GM18861 (cell line): ENCODE results near the gene TRPC4AP.

ENCODE experiments used
- ATAC-seq: cut with Tn5 transposase; IDR thresholded peaks from one replicate; pipeline ENCODE4 v1.9.1; 2021; ENCODE audit not compliant: unreplicated experiment

Gene TRPC4AP

DNA sequence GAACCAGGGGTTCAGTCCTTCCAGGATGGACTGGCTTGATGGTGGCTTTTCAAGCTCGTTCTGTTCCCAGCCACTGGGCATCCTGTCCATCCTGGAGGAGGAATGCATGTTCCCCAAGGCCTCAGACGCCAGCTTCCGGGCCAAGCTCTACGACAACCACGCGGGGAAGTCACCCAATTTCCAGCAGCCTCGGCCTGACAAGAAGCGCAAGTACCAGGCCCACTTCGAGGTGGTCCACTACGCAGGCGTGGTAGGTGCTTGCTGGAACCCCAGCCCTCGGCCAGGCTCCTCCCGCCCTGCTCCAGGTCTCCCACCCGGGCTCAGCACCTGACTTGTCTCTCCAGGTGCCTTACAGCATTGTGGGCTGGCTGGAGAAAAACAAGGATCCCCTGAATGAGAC lies 102.9 kb downstream of the TRPC4AP start:
- ATAC-seq, result no peak

DNA sequence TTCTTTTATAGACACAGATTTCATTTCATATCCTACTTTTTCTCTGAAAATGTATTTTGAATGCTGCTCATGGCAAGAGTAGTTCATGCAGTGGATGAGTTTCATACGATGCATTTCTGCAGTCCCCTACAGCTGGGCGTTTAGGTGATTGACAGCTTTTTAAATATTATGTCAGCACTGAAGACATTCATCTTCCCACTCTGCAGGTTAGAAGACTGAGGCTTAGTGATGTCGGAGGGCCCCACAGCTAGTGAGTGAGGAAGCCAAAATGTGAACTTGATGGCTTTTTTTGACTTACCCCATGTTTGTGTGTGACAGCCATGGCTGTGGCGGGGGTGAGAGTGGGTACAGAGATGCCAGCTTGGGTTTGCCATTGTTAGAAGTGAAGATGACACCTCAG lies 103.5 kb downstream of the TRPC4AP start:
- no peak for ATAC-seq

DNA sequence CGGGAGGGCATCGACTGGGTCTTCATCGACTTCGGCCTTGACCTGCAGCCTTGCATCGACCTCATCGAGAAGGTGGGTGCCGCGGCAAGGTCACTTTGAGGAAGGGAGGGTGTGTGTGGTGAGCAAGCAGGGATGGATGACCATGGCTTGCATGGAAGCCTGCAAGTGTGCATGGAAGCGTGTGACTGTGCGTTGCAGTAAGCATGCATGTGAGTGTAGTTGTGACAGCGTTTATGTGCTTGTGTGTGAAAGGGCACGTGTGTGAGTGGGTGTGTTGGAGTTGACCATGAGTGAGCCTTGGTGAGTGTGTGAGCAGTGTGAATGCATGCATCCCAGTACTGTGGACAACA lies 104.4 kb downstream of the TRPC4AP start:
- ATAC-seq, result no peak

DNA sequence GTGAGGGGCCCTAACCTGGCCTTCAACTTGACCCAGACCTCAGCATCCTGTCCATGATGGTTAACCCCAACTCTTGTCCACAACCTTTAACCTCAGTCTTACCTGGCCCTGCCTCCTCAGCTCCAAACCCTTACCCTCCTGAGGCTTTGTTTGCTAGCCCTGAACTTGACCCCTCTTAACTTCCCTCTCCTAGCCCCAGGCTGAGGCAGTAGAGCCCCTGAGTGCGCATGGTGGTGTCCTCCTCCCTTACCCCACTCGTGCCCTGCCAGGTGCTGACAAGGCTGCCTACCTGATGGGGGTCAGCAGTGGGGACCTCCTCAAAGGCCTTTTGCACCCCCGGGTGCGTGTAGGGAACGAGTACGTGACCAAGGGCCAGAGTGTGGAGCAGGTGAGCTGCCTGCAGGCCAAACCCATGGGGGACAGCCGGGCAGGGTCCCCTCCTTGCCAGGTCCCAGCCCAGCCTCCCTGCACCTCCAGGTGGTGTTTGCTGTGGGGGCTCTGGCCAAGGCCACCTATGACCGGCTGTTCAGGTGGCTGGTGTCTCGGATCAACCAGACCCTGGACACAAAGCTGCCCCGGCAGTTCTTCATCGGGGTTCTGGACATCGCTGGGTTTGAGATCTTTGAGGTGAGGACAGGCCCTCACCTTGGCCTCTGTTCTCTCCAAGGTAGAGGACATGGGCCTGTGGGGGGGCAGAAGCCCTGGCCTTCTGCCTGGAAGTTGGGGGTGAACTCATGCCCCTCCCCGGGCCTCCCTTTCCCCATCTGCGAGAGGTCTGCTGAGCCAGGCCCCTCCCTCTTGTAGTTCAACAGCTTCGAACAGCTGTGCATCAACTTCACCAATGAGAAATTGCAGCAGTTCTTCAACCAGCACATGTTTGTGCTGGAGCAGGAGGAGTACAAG lies 105.1 kb downstream of the TRPC4AP start:
- no peak for ATAC-seq

DNA sequence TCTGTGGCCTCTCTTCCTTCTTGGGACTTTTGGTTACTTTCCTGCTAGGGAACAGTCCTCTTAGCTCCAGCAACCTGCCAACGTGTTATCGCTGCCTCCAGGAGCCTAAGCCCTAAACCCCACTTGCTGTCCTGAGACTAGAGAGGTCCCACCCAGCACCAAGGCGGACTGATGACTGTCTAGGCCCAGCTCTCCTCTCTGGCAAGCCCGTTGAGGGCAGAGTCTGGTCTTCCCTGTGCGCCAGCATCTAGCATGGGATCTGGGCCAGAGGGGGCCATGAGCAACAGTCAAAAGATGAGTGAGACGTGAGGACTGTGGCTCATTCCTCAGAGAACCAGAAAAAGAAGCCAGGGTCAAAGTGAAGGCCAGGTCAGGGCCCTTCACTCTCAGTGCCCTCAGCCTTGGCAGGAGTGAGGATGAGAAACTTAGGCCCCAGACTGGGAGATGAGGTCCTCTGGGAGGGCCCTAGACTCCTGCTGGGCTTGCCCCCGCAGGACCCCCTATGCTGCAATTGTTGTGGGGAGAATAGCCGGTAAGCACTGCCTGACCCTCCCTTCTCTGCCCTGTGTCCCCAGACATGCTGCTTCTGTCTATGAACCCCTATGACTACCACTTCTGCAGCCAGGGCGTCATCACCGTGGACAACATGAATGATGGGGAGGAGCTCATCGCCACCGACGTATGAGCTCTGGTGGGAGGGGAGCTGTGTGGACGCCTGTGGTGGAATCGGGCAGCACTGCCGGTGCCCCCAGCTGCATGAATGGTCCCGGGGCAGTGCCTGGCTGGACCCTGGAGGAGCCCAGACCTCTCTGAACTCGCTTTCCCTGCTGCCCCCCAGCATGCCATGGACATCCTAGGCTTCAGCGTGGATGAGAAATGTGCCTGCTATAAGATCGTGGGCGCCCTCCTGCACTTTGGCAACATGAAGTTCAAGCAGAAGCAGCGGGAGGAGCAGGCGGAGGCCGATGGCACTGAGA lies 106.0 kb downstream of the TRPC4AP start:
- ATAC-seq, result no peak

DNA sequence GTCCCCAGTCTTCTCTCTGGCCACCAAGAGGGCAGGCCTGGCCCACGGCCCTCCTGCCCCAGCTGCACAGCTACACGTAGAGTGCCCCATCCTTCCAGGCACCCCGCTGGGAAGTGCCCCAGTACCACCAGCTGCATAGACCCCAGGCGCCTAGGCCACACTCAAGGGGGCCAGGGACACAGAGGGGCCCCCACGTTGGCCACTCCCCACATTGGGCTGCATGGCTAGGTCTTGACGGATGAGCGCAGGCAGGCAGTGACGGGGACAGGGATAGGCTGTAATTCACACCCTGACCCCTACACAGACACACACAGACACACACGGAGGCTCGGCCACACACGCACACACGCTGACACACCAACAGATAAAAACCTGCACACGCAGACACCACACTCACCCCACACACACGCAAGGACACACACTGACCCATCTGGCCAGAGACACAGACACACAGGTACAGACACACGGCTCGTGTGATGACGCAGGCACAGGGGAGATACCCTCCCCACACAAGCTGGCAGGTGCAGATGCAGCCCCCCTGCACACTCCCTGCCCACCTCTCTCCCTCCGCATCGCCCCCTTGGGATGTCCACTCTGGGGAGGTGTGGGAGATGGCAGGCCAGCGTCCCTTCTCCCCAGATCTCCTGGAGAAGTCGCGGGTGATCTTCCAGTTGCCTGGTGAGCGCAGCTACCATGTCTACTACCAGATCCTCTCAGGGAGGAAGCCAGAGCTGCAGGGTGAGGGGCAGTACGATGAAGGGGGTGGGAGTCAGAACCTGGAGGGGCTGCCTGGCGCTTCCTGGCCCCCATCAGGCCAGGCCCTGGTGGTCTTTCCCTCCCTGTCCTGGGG lies 106.9 kb downstream of the TRPC4AP start:
- no peak for ATAC-seq

DNA sequence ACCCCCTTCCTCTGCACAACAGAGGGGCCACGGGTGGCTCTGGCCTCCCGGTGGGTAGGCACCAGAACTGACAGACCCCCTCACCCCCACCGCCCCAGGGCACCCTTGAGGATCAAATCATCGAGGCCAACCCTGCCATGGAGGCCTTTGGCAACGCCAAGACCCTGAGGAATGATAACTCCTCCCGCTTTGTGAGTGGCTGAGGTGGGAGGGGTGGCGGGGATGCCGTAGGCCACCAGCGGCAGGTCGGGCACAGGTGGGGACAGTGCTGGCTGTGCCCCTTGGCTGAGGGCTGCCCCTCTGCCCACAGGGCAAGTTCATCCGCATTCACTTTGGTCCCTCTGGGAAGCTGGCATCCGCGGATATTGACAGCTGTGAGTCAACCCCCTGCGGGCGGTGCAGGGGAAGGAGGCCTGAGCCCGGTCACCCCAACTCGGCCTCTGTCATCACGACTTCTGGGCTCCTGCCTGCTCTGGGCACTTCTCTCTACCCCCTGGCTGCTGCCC lies 107.8 kb downstream of the TRPC4AP start:
- no peak for ATAC-seq

DNA sequence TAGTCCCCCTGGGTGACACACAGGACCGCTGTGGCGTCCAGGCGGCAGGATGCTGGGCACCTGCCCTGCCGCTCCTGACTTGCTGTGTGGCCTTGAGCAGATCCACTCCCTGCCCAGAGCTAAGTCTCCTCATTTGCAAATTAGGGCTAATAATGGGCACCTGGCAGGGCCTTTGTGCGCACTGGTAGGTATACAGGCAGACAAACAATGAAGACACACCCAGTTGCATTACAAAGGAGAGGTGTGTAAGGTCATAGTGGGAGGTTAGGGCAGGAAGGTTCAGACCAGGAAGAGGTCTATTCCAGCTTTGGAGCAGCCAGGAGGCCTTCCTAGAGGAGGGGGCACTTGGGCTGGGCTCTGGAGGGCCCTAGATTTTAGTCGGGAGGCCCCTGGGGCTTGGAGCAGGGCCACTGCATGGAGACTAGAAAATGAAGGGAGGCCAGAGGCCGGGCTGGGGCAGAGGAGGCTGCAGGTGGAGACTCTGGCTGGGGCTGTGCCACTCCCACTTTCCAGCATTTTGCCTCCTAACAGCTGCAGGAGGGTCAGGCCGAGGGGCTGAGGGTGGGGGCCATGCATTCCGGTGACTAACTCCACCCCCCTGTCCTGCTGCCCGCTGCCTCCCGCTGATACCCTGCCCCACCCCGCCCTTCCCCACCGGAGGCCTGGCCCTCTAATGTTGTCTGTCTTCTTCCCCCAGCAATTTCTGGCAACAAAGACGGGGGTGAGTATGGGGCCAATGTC lies 108.4 kb downstream of the TRPC4AP start:
- ATAC-seq, result no peak

DNA sequence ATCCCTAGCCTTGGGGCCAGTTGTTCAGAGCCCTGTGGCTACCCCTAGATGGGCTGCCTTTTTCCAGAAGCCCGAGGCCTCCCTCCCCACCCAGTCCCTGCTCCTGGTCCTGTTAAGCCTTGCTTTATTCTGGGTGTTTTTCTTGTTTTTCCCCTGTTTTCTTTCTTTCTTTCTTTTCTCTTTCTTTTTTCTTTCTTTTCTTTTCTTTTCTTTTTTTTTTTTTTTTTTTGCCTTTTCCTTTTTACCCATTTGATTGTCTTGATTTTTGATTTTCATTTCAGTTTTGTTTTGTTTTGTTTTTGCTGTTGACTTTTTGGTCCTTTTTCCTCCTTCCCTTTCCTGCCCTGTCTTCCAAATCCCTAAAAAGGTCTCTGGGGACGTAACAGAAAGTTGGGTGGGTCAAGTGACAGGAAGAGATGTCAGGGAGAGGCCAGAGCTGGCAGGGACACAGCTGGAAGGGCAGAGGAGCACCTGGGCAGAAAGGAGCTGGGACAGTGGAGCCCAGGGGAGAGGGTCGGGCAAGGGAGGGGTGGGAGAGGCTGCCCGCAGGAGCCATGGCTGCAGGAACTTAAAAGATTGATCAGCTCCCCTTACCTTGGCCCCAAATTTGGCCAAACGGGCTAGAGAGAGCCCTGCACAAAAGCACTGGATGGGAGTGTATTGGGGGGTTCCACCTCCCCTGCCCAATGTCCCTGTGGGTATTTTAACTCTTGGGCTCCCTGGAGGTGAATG lies 109.4 kb downstream of the TRPC4AP start:
- ATAC-seq, result no peak

DNA sequence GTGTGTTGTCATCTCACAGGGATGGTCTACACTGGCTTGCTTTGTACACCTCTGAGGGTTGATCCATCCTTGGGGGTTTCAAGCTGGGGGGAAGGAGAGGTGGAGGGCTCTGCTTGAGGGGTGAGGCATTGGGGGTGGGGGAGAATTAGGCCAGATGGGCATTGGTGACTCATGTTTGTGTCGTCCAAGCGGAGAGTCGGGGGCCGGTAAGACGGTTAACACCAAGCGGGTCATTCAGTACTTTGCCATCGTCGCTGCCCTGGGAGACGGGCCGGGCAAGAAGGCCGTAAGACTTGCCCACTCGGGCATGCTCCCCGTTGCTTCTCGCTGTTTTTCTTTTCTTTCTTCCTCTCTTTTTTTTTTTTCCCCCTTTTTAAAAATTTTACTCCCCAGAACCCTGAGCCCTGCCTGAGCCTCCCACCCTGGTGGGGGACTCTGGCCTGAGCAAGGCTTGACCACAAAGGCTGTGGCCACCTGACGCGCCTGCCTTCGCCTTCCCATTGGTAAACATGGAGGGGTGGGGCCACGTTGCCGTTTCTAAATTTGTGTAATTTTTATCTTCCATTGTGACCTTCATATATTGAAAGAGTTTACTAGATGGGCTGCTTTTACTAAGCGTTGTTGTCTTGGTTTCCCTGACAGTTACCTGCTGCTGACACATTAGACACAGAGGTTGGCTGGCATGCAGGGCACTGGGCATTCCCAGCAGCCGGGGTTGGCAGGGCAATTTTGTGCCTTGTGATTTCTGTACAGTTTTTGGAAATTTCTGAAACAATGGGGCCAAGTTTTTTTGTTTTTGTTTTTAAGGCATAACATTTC lies 110.1 kb downstream of the TRPC4AP start:
- ATAC-seq, result no peak

DNA sequence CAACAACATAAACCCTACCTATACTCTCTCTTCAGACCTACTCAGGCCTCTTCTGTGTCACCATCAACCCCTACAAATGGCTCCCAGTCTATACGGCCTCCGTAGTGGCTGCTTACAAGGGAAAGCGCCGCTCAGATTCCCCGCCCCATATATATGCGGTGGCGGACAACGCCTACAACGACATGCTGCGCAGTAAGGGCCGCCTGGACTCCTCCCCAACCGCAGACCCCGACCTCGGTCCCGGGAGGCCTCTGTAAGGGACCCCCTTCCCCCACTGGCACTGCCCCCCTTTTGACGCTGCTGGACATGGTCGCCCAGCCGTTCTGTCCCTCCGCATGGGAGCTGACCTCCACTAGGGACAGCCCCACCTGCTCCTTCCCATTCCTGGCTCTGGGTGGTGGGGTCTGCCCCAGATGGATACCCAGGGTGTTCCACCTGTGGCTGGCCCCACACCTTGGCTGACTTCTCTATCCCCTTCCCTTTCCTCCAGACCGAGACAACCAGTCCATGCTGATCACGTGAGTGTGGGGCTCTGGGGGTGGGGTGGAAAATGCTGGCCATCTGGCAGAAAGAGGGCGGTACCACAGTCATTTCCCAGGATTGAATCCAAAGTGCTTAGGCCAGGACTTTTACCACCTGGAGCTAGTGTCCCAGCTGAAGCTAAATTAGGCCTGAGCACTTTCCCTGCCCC lies 111.9 kb downstream of the TRPC4AP start:
- ATAC-seq, result no peak

DNA sequence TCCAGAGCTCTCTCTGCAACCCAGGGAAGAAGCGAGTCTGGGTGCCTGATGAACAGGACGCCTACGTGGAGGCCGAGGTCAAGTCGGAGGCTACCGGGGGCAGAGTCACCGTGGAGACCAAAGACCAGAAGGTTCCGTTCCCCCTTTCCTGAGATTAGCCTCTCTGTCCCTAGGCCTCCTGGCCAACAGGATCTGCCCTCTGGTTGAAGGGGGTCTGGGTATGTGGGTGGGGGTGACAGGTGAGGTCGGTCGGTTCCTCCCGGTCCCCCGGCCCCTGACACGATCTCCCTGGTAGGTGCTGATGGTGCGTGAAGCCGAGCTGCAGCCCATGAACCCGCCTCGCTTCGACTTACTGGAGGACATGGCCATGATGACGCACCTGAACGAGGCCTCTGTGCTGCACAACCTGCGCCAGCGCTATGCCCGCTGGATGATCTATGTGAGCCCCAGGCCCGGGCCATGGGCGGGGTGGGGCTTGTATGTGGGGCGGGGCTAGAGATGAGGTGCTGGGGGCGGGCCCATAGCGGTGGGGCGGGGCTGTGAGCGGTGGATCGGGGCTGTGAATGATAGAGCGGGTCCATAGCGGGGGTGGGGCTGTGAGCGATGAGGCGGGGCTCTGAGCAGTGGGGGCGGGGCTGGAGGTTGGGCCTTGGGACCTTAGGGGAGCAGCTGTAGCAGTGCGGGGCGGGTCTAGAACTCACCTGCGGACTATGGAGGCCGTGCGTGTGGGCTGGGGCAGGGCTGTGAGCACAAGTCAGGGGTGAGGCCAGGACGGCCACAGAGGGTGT lies 113.0 kb downstream of the TRPC4AP start:
- ATAC-seq, result no peak

DNA sequence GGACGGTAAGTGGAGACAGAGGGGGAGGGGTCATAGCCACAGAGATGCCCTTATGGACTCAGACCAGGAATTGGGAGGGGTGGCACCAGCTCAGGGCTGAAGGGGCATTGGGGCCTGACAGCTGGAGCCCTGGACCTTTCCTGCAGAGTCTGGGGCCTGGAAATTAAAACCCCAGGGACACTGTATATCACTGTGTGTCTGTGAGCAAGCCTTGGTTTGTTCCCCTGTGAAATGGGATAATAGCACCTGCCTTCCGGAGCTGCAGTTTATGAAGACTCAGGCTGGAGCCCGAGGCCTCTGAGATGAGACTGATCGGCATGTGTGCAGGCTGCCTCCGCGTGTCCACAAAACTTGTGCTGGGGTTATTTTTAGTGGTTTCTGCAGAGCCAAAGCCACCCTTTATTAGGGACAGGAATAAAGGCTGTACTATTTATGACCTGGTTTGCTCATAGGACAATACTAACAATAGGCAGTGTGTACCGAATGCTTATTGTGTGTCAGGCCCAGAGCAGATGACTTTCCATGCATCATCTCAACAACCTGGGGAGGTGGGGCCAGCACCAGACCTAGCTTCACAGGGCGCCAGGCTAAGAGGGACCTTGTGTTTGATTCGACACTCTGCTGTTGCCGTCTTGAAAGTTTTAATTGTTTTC lies 114.4 kb downstream of the TRPC4AP start:
- ATAC-seq, result no peak

DNA sequence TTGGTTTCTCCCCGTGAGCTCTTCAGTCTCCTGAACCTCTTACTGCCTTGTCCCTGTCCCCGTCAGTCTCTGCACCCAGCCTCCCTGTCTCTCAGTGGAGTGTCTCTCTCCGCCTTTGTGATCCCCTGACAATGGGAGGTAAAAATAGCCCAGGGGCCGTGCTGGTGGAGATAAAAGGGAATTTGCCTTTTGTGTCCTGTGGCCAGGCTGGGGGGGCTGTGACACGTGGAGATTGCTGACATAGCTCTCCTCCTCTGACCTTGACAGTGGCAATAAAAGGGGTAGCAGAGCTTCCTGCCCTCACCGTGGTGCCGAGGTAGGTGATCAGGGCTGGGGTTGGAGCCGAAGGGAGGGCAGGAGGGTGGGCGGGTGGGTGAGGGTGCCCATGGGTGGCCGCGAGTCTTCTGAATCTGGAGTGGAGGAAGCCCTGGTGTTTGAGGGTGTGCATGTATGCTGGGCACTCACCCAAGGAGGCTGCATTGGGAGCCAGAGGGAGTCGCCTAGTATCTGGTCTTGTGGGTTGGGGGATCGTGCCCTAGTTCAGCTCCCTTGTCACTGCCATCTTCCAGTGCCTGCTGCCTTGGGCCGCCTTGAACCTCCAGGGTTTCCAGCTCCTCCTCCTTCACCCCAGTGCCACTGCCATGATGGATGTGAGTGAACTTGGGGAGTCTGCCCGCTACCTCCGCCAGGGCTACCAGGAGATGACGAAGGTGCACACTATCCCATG lies 115.1 kb downstream of the TRPC4AP start:
- ATAC-seq, result no peak

DNA sequence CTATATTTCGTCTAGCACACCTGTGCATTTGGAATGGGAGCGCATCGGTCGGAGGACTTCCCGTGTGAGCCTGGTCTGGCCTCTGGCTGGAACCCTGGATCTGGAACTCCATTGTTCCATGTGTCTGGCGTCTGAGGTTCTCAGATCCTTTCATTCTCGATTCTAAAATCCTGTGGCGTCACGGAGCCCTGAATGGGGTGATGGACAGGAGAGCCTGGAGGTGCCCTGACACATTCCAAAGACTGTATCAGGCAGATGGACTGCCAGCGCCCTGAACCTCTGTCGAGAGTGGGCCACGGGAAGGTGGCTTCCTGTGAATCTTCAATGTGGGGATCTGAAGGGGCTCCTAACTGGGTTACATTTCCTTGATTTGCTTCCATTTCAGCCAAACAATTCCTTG lies 116.3 kb downstream of the TRPC4AP start:
- no peak for ATAC-seq

DNA sequence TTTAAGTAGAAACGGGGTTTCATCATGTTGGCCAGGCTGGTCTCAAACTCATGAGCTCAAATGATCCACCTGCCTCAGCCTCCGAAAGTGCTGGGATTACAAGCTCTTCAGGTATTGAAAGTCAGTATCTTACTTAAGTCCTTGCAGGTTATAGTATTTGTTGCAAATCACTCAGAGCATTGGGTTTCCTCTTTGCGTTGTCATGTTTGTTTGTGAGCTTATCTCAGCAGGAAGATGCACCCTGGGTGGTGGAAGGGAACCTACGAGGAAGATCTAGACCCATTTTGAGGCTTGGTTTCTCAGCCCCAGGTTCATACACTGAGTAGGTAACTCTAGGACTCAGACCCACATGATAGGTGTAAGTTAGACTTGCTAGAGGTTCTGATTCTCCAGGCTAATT lies 118.4 kb downstream of the TRPC4AP start:
- ATAC-seq, result no peak
